Uterus (tissue), 2 donors: ENCODE measurements around the gene ABCA9.

Source experiments
- CTCF ChIP-seq, 4 experiments: fragments of 200-600 bp in 2 of 4; fragments of 450-650 bp in 2 of 4; sonication (generic) in 2 of 4; IDR thresholded peaks; one replicate each; pipeline ENCODE4 v1.5.1; 2016 to 2019; ENCODE audit warnings: antibody characterized with exemption in 4 of 4, mild to moderate bottlenecking in 2 of 4, moderate library complexity in 1 of 4
- POLR2A ChIP-seq, 2 donors: fragments of 450-650 bp; IDR thresholded peaks; one replicate each; pipeline ENCODE4 v1.6.1; 2016; ENCODE audit warnings: antibody characterized with exemption in 2 of 2, mild to moderate bottlenecking in 1 of 2, moderate library complexity in 1 of 2

- TF ChIP-seq CTCF (IDR thresholded peaks at IDR 0.05) (no peak), POLR2A (IDR thresholded peaks at IDR 0.05) (no peak)
Observed at GRCh38 chr17:68955181-68955841, 105.4 kb downstream of the ABCA9 start, which contains the start of gene ABCA8.
